Nucleus accumbens (tissue), 56 donors: ENCODE results near the gene PIEZO2.
A peak's percentile ranks its signal among the peaks of the same experiment; 100 is the strongest.

Experiments
- DNase-seq, 56 donors: peaks; one replicate each; lab custom pipeline; 2025; lab: John Stamatoyannopoulos, UW

The PIEZO2 gene

GRCh38 chr18:11073971-11074370 is 75.4 kb downstream of the PIEZO2 start:
- DNase-seq: no peak

- no peak for DNase-seq
Measured at GRCh38 chr18:11072632-11073031, 76.7 kb downstream of the PIEZO2 start.

GRCh38 chr18:11071300-11071699 is 78.1 kb downstream of the PIEZO2 start:
- DNase-seq: peak in 7 of 56 donors; percentile 3 to 51 (median 11)

- DNase-seq: no peak
Measured at GRCh38 chr18:11070593-11070992, 78.8 kb downstream of the PIEZO2 start.

GRCh38 chr18:11066038-11066437 is 83.3 kb downstream of the PIEZO2 start:
- DNase-seq: no peak

GRCh38 chr18:11064727-11065460 is 84.5 kb downstream of the PIEZO2 start:
- no peak for DNase-seq

GRCh38 chr18:11064106-11064505 is 85.3 kb downstream of the PIEZO2 start:
- no peak for DNase-seq

GRCh38 chr18:11055721-11056120 is 93.6 kb downstream of the PIEZO2 start:
- DNase-seq: no peak

GRCh38 chr18:11054497-11054896 is 94.9 kb downstream of the PIEZO2 start:
- no peak for DNase-seq

GRCh38 chr18:11053293-11053692 is 96.1 kb downstream of the PIEZO2 start:
- no peak for DNase-seq

- DNase-seq: no peak
Measured at GRCh38 chr18:11052800-11053199, 96.6 kb downstream of the PIEZO2 start.

- no peak for DNase-seq
Measured at GRCh38 chr18:11051462-11051861, 97.9 kb downstream of the PIEZO2 start.

- DNase-seq: no peak
Measured at GRCh38 chr18:11050966-11051365, 98.4 kb downstream of the PIEZO2 start.

GRCh38 chr18:11047817-11048216 is 101.6 kb downstream of the PIEZO2 start:
- no peak for DNase-seq

- DNase-seq: no peak
Measured at GRCh38 chr18:11047156-11047555, 102.2 kb downstream of the PIEZO2 start.

- DNase-seq: no peak
Measured at GRCh38 chr18:11046140-11046539, 103.2 kb downstream of the PIEZO2 start.

GRCh38 chr18:11043694-11044093 is 105.7 kb downstream of the PIEZO2 start:
- DNase-seq: no peak

- no peak for DNase-seq
Measured at GRCh38 chr18:11042247-11042646, 107.1 kb downstream of the PIEZO2 start.

- DNase-seq: peak in 33 of 56 donors; percentile 1 to 69 (median 27)
Measured at GRCh38 chr18:11040823-11041656, 108.3 kb downstream of the PIEZO2 start.

GRCh38 chr18:11040359-11040758 is 109.0 kb downstream of the PIEZO2 start:
- no peak for DNase-seq

GRCh38 chr18:11037533-11038240 is 111.7 kb downstream of the PIEZO2 start:
- DNase-seq: no peak
